ENCODE results near the gene SPSB1. TPM values are rescaled to one million over a fixed set of nuclear protein-coding genes. Genes with fewer than 3 reads are reported as not detected.

The SPSB1 gene
- total and polyA plus RNA-seq, 2 of the 4 experiments (the other 2 are of a cell fraction) = 16.7 to 19.8 TPM

DNA sequence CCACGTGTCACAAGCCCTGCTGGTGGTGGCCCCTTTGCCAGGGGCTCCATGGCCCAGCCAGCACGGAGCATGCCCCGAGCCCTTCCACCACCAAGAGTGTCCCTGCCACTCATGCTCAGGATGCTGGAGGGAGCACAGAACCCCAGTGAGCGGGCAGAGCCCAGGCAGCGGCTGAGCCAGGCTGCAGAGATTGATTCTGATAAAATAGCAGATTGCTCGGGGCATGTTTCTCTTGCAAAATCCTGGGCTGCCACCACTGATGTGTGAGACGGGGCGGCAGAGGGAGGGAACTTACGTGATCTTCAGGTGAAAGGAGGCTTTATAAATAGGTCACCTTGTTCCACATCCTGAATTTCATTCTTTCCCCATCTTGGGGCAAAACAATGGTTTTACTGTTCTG, 53.2 kb downstream of the SPSB1 start:
- no peaks in the 10 kb centered on the region for H3K27me3 ChIP-seq (ENCODE audit: control insufficient read depth, insufficient read depth, low read length)
- no peak for TF ChIP-seq MAFK (IDR thresholded peaks at IDR 0.05; ENCODE audit: low read depth, low read length)
- no peak for TF ChIP-seq CEBPB (IDR thresholded peaks at IDR 0.05; ENCODE audit: low read depth, low read length)
- TF ChIP-seq POLR2A (IDR thresholded peaks at IDR 0.05; ENCODE audit: low read depth, low read length) = no peak
- no peak for TF ChIP-seq BHLHE40 (IDR thresholded peaks at IDR 0.05; ENCODE audit: low read depth, low read length)
- TF ChIP-seq, protein P1, sequence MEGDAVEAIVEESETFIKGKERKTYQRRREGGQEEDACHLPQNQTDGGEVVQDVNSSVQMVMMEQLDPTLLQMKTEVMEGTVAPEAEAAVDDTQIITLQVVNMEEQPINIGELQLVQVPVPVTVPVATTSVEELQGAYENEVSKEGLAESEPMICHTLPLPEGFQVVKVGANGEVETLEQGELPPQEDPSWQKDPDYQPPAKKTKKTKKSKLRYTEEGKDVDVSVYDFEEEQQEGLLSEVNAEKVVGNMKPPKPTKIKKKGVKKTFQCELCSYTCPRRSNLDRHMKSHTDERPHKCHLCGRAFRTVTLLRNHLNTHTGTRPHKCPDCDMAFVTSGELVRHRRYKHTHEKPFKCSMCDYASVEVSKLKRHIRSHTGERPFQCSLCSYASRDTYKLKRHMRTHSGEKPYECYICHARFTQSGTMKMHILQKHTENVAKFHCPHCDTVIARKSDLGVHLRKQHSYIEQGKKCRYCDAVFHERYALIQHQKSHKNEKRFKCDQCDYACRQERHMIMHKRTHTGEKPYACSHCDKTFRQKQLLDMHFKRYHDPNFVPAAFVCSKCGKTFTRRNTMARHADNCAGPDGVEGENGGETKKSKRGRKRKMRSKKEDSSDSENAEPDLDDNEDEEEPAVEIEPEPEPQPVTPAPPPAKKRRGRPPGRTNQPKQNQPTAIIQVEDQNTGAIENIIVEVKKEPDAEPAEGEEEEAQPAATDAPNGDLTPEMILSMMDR (conservative IDR thresholded peaks at IDR 0.05; ENCODE audit: low read depth, low read length) = no peak
- no peak for TF ChIP-seq CHD1 (IDR thresholded peaks at IDR 0.05; ENCODE audit: low read depth, low read length)
- no peak for TF ChIP-seq MAZ (IDR thresholded peaks at IDR 0.05; ENCODE audit: borderline replicate concordance, low read depth, low read length)
- TF ChIP-seq, protein P2, sequence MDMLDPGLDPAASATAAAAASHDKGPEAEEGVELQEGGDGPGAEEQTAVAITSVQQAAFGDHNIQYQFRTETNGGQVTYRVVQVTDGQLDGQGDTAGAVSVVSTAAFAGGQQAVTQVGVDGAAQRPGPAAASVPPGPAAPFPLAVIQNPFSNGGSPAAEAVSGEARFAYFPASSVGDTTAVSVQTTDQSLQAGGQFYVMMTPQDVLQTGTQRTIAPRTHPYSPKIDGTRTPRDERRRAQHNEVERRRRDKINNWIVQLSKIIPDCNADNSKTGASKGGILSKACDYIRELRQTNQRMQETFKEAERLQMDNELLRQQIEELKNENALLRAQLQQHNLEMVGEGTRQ (IDR thresholded peaks at IDR 0.05; ENCODE audit: low read depth, low read length) = no peak
- TF ChIP-seq FOS (IDR thresholded peaks at IDR 0.05; ENCODE audit: low read depth, low read length) = no peak
- no peak for TF ChIP-seq SMC3 (IDR thresholded peaks at IDR 0.05; ENCODE audit: low read depth, low read length)
- H2AK9ac ChIP-seq (replicated peaks; ENCODE audit: low read depth, low read length, poor library complexity) = no peak overlapping the region
- H3K27ac ChIP-seq (ENCODE audit: insufficient read depth, low read length) = no peak overlapping the region
- ChIA-PET POLR2A (ENCODE audit: unreplicated experiment) (no interaction called here), CTCF (no interaction called here)
- no peak overlapping the region for H3K4ac ChIP-seq (ENCODE audit: low read depth, low read length)
- H3K14ac ChIP-seq (replicated peaks; ENCODE audit: low read depth, low read length) = no peak overlapping the region
- WGBS, 2 experiments (ENCODE audit: extremely low coverage in 2 of 2, insufficient read length in 1 of 2) = 80% methylated on average over 1 of the region's 9 CpGs; no CpG with 5 or more reads in 1 of the 2 experiments
- ATAC-seq (ENCODE audit: low read depth) (no peak), DNase-seq (no peak)
- no peak overlapping the region for H4K91ac ChIP-seq (ENCODE audit: insufficient read depth, low read depth, low read length)
- no peak overlapping the region for H3K18ac ChIP-seq (ENCODE audit: low read depth, low read length)
- H3K4me3 ChIP-seq (ENCODE audit: insufficient read depth, low read depth, low read length) = no peak overlapping the region
- H3K36me3 ChIP-seq (ENCODE audit: control insufficient read depth, insufficient read depth, low read length) = no peaks in the 10 kb centered on the region
- peaks cover 34% of the 10 kb centered on the region for H3K9me1 ChIP-seq (ENCODE audit: insufficient read depth, low read length)
- intact Hi-C loops (cut with micrococcal nuclease) (no loop called here), dilution Hi-C loops (cut with HindIII; ENCODE audit: low sequenced_read_pairs, unreplicated experiment) (no loop called here), in situ Hi-C loops (cut with MboI; ENCODE audit: low sequenced_read_pairs) (no loop called here)
- H2BK20ac ChIP-seq (ENCODE audit: low read depth, low read length) = no peak overlapping the region
- no peak overlapping the region for H2AFZ ChIP-seq (replicated peaks; ENCODE audit: low read length, poor library complexity)
- H4K5ac ChIP-seq (ENCODE audit: low read depth, low read length) = no peak overlapping the region
- no peak overlapping the region for H4K8ac ChIP-seq (ENCODE audit: low read depth in 2 of 2, low read length in 2 of 2)
- H2BK120ac ChIP-seq (ENCODE audit: low read depth, low read length) = no peak overlapping the region
- H2BK15ac ChIP-seq (ENCODE audit: low read depth, low read length) = no peak overlapping the region
- H3K4me2 ChIP-seq (ENCODE audit: low read depth, low read length) = no peak overlapping the region
- BruUV-seq (replicated peaks) = no TSS peak
- no peak overlapping the region for H3K9ac ChIP-seq (ENCODE audit: low read depth, low read length)
- H3K9me3 ChIP-seq (ENCODE audit: control insufficient read depth, insufficient read depth, low read length) = no peaks in the 10 kb centered on the region
- no peak overlapping the region for H3K23ac ChIP-seq (ENCODE audit: low read depth, low read length)
- H2AK5ac ChIP-seq (ENCODE audit: low read depth, low read length) = no peak overlapping the region
- peaks cover 13% of the 10 kb centered on the region for H3K4me1 ChIP-seq (ENCODE audit: control insufficient read depth, insufficient read depth, low read length)
- H3K79me1 ChIP-seq (ENCODE audit: low read depth in 1 of 2, low read length in 2 of 2) = peaks cover 41 to 91% of the 10 kb centered on the region in 2 experiments
- H4K20me1 ChIP-seq (ENCODE audit: insufficient read depth, low read length) = peaks cover 92% of the 10 kb centered on the region
- no peak overlapping the region for H3K56ac ChIP-seq (ENCODE audit: extremely low read depth, insufficient read depth, low read length)
- H2BK5ac ChIP-seq (ENCODE audit: low read depth, low read length, poor library complexity, severe bottlenecking) = no peak overlapping the region

Measured in IMR-90 (cell line).